ENCODE measurements around the gene SLC6A19.

DNA sequence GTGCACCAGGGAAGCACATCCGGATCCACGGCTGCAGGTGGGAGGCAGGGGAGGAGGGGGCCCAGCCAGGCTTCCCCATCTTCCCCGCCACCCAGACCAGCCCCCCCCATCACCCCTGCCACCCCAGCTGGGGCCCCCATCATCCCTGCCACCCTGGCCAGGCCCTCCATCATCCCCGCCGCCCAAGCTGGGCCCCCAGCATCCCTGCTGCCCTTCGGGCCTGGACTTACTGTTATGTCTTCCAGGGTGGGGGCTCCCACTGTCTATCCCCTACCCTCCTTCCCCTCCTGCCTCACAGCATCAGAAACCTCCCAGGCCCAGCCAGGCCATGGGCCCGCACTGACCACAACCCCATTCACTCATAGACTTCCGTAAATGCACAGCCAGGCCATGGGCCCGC, 51.3 kb downstream of the SLC6A19 start:
- TF ChIP-seq, protein P1, sequence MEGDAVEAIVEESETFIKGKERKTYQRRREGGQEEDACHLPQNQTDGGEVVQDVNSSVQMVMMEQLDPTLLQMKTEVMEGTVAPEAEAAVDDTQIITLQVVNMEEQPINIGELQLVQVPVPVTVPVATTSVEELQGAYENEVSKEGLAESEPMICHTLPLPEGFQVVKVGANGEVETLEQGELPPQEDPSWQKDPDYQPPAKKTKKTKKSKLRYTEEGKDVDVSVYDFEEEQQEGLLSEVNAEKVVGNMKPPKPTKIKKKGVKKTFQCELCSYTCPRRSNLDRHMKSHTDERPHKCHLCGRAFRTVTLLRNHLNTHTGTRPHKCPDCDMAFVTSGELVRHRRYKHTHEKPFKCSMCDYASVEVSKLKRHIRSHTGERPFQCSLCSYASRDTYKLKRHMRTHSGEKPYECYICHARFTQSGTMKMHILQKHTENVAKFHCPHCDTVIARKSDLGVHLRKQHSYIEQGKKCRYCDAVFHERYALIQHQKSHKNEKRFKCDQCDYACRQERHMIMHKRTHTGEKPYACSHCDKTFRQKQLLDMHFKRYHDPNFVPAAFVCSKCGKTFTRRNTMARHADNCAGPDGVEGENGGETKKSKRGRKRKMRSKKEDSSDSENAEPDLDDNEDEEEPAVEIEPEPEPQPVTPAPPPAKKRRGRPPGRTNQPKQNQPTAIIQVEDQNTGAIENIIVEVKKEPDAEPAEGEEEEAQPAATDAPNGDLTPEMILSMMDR (IDR thresholded peaks at IDR 0.05 in 8 of 11, conservative IDR thresholded peaks at IDR 0.05 in 3 of 11) = no peak
- no peak for TF ChIP-seq POLR2AphosphoS5 (IDR thresholded peaks at IDR 0.05)
